GM19455 (cell line): Measurements from ENCODE around the gene HSDL2.
A peak's percentile ranks its signal among the peaks of the same experiment; 100 is the strongest.
"Not testable (repeated sequence)": the region's sequence is repeated elsewhere in the genome, so short reads cannot be mapped to it uniquely, and the experiment has no call there.

Experiments used
- ATAC-seq: cut with Tn5 transposase; IDR thresholded peaks from one replicate; pipeline ENCODE4 v1.9.1; 2021; ENCODE audit not compliant: unreplicated experiment

Gene HSDL2

DNA sequence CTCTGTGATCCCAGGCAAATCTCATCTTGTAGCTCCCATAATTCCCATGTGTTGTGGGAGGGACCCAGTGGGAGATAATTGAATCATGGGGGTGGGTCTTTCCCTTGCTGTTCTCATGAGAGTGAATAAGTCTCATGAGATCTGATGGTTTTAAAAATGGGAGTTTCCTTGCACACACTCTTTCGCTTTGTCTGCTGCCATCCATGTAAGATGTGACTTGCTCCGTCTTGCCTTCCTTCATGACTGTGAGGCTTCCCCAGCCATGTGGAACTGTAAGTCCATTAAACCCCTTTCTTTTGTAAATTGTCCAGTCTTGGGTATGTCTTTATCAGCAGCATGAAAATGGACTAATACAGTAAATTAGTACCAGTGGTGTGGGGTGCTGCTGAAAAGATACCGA lies 14.7 kb upstream of the HSDL2 start:
- not testable (repeated sequence) for ATAC-seq

- no peak for ATAC-seq
Observed at GRCh38 chr9:112366591-112366990, 13.3 kb upstream of the HSDL2 start.

- ATAC-seq, result no peak
Observed at GRCh38 chr9:112367465-112367864, 12.4 kb upstream of the HSDL2 start.

DNA sequence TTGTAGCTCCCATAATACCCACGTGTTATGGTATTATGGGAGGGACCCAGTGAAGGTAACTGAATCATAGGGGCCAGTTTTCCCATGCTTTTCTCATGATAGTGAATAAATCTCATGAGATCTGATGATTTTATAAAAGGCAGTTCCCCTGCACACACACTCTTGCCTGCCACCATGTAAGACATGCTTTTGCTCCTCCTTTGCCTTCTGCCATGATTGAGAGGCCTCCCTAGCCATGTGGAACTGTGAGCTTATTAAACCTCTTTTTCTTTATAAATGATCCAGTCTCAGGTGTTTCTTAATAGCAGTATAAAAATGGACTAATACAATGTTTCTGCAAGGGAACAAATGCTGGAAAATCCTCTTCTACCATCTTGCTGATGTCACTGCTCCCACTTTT lies 10.1 kb upstream of the HSDL2 start:
- ATAC-seq, result no peak

GRCh38 chr9:112371060-112371459 lies 8.8 kb upstream of the HSDL2 start:
- no peak for ATAC-seq

- not testable (repeated sequence) for ATAC-seq
Observed at GRCh38 chr9:112373666-112374065, 6.2 kb upstream of the HSDL2 start.

DNA sequence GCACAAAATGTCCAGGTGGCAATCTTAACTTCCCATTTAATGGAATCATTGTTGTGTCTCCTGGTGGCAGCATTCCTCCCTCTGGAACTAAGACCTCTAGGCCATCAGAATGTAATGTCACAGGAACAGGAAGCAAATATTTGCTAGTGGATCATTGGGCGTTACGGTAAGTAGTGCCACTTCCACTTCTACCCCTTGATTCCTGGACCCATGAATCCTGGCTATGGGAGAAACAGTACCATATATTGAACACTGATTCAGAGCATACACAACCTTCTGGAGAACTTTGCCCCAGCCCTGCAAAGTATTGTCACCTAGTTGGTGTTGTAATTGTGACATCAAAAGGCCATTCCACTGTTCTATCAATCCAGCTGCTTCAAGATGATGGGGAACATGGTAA lies 5.7 kb upstream of the HSDL2 start:
- ATAC-seq, result not testable (repeated sequence)

DNA sequence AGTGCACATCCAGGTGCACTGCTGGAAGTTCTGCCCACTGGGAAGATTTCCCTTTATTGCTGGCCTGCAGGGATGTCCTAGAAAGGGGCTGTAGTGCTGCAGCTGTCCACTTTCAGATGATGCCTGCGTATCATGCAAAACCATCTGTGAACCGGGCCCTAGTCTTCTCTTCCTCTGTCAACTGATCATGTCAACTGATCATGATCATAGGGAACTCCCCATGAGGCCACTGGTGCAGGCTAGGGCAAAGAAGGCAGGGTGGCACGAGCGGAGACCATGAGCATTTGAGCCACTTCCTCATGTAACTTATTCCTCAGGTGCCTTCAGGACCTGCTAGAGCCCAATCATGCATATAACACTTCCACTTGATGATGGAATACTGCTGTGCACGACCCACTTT lies 4.5 kb upstream of the HSDL2 start:
- no peak for ATAC-seq

GRCh38 chr9:112377087-112377486 lies 2.8 kb upstream of the HSDL2 start:
- no peak for ATAC-seq

GRCh38 chr9:112377684-112378327 lies 2.1 kb upstream of the HSDL2 start:
- no peak for ATAC-seq

DNA sequence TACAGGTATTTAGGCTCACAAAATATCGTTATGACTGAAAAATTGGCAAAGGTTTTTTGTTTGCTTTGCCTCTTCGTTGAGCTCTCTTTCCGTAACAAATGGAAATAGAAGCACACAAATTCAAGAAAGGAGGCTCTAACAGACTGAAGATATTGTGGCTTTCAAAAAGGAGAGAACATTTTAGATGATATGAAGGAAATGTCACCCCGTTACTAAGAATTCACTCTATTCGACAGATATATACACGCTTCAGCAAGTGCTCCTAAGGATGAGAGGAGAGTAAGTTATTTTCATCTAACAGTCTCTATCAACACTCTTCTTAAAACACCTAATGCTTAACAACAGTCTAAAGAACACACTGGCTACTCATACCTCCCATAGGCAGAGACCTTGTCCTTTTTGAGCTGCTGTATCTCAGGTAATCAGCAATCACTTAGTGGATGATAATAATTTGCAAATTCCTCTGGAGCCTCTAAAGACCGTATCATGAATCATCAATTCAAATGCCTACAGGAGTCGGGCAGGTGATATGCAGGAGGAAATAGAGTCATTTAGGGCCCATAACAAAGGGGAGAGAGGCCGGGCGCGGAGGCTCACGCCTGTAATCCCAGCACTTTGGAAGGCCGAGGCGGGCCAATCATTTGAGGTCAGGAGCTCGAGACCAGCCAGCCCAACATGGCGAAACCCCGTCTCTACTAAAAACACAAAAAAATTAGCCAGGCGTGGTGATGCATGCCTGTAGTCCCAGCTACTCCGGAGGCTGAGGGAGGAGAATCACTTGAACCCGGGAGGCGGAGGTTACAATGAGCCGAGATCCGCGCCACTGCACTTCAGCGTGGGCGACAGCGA lies 1.4 kb upstream of the HSDL2 start:
- peak; percentile 10 for ATAC-seq

- ATAC-seq, result peak; percentile 88
Observed at GRCh38 chr9:112379177-112380101, 469 bp upstream of the HSDL2 start.

DNA sequence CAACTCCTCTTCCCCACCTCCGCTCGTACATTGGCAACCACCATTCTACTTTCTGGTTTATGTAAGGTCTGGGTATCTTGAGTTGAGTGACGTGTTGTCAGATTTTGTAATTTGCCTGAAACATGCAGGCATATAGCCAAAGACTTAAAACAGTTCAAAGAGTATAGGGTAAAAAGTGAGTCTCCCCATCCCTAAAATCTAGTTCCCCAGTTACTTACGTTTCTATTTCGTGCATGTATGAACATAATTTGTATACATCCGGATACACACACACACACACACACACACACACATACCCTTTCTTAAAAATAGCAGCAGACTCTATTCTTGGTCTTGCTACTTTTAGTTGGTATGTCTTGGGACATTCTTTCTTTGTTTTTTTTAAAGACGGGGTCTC lies 915 bp downstream of the HSDL2 start:
- no peak for ATAC-seq

DNA sequence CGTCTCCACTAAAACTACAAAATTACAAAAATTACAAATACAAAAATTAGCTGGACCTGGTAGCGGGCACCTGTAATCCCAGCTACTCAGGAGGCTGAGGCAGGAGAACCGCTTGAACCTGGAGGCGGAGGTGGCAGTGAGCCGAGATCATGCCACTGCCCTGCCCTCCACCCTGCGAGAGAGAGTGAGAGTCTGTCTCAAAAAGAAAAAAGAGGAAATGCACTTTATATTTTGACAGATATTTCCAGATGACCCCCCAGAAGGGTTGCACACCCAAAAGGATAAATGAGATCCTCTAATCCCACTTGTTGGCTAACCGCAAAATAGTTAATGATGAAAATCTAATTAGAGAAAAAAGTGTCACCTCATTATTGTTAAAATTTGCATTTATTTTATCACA lies 2.2 kb downstream of the HSDL2 start:
- ATAC-seq, result no peak

GRCh38 chr9:112382501-112383364 lies 2.8 kb downstream of the HSDL2 start:
- ATAC-seq, result no peak

DNA sequence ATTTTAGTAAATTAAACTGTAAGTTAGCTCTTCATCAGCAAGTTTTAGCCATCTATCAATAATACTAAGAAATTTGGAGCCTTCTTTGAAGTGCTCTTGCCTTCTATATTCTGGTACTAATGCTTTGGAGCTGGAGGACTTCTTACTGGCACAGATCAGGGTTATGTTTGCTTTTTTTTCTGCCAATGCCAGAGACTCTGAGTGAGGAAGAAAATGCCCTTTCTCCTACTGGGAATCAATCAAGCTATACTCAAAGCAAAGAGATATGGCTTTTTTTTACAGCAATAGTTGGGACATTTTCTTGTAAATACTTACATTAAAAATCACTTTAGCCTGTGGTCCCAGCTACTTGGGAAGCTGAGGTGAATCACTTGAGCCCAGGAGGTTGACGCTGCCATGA lies 4.3 kb downstream of the HSDL2 start:
- no peak for ATAC-seq

DNA sequence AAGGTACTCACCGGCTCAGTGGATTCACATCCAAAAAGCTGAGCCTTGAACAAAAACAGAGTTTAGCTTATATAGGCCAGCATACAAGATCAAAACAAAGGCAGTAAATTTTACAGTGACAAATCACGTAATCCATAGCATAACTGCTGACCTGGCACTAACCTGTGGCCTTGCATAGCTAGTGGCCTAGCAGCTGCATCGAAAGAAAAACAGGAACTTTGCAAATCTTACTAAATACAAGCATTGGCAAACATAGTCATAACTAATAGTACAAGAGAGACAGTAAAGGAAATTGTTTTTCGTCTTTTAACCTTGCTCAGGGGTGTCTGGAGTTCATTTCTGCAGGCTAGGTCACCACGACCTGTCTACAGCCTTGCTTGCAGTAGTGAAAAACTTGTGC lies 4.8 kb downstream of the HSDL2 start:
- ATAC-seq, result no peak

DNA sequence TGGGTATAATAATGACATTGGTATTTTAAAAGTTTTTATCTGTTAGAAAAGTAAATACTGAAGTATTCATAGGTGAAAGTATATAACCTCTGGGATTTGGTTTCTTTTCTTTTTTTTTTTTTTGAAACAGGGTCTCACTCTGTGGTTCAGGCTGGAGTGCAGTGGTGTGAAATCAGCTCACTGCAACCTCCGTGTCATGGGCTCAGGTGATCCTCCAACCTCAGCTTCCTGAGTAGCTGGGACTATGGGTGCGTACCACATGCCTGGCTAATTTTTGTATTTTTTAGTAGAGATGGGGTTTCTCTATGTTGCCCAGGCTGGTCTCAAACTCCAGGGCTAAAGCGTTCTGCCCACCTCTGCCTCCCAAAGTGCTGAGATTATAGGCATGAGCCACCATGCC lies 7.2 kb downstream of the HSDL2 start:
- ATAC-seq, result no peak

- not testable (repeated sequence) for ATAC-seq
Observed at GRCh38 chr9:112389897-112390296, 10.0 kb downstream of the HSDL2 start.

DNA sequence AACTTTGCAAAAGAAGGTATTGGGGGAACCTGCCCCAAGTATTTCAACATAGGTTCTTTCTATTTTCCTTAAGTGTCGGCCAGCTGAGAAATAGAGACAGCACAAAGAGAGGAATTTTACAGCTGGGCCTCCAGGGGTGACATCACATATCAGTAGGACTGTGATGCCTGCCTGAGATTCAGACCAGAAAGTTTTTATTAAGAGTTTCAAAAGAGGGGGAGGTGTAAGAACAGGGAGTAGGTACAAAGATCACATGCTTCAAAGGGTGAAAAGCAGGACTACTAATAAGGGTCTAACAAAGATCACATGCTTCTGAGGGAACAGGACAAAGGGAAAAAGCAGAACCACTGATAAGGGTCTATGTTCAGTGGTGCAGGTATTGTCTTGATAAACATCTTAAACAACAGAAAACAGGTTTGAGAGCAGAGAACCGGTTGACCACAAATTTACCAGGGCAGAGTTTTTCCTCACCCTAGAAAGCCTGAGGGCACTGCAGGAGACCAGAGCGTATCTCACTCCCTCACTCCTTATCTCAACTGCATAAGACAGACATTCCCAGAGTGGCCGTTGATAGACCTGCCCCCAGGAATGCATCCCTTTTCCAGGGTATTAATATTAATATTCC lies 12.1 kb downstream of the HSDL2 start:
- not testable (repeated sequence) for ATAC-seq
